Stomach smooth muscle (tissue), 2 donors: Measurements from ENCODE around the gene BICD1.
A peak's percentile ranks its signal among the peaks of the same experiment; 100 is the strongest.

ENCODE experiments used
- H3K27ac ChIP-seq: one replicate; pipeline ENCODE4 v1.7.0; 2013; ENCODE audit warnings: mild to moderate bottlenecking, low read length, inconsistent platforms
- H3K27me3 ChIP-seq, 2 donors: one replicate each; pipeline ENCODE4 v1.7.0; 2013; ENCODE audit warnings: low read length in 2 of 2; ENCODE audit not compliant: insufficient read depth in 2 of 2, control insufficient read depth in 1 of 2
- H3K36me3 ChIP-seq, 2 donors: one replicate each; pipeline ENCODE4 v1.7.0; 2013; ENCODE audit warnings: low read length in 2 of 2; ENCODE audit not compliant: control insufficient read depth in 2 of 2, insufficient read depth in 2 of 2
- H3K4me1 ChIP-seq: one replicate; pipeline ENCODE4 v1.7.0; 2013; ENCODE audit warnings: low read length; ENCODE audit not compliant: control insufficient read depth, insufficient read depth
- H3K4me3 ChIP-seq, 2 donors: one replicate each; pipeline ENCODE4 v1.7.0; 2013; ENCODE audit warnings: low read length in 2 of 2
- H3K9ac ChIP-seq, 2 donors: one replicate each; pipeline ENCODE4 v1.7.0; 2013; ENCODE audit warnings: low read length in 2 of 2, mild to moderate bottlenecking in 1 of 2
- H3K9me3 ChIP-seq, 2 donors: one replicate each; pipeline ENCODE4 v1.7.0; 2013; ENCODE audit warnings: low read length in 2 of 2; ENCODE audit not compliant: control insufficient read depth in 2 of 2
- donor health status: healthy.
- donor health status: Pancreatic carcinoma.

BICD1 gene

GRCh38 chr12:32379667-32380066 lies 273.0 kb downstream of the BICD1 start:
- Histone ChIP-seq H3K4me1 (no peaks in the 10 kb centered on the region), H3K4me3 (no peak overlapping the region)

GRCh38 chr12:32382226-32382625 lies 275.6 kb downstream of the BICD1 start:
- Histone ChIP-seq H3K4me3 (no peak overlapping the region), H3K36me3 (no peaks in the 10 kb centered on the region), H3K9me3 (no peaks in the 10 kb centered on the region), H3K9ac (no peak overlapping the region), H3K27me3 (no peaks in the 10 kb centered on the region), H3K27ac (no peak overlapping the region), H3K4me1 (no peaks in the 10 kb centered on the region)

More at GRCh38 chr12:32379667-32380066, 273.0 kb downstream of the BICD1 start:
- Histone ChIP-seq H3K27me3 (no peaks in the 10 kb centered on the region), H3K27ac (no peak overlapping the region), H3K9me3 (no peaks in the 10 kb centered on the region), H3K9ac (no peak overlapping the region), H3K36me3 (no peaks in the 10 kb centered on the region)

GRCh38 chr12:32390572-32391219 lies 284.0 kb downstream of the BICD1 start:
- Histone ChIP-seq H3K9me3 (peaks cover 0 to 3% of the 10 kb centered on the region in 2 donors), H3K27ac (no peak overlapping the region), H3K27me3 (no peaks in the 10 kb centered on the region), H3K9ac (no peak overlapping the region), H3K4me3 (peak overlapping the region; percentile 46 to 69), H3K4me1 (no peaks in the 10 kb centered on the region), H3K36me3 (no peaks in the 10 kb centered on the region)

- H3K4me1 ChIP-seq: peaks cover 11% of the 10 kb centered on the region
- H3K27me3 ChIP-seq: no peaks in the 10 kb centered on the region
- no peak overlapping the region for H3K4me3 ChIP-seq
Observed at GRCh38 chr12:32395026-32395425, 288.4 kb downstream of the BICD1 start.

GRCh38 chr12:32397696-32398095 lies 291.0 kb downstream of the BICD1 start:
- Histone ChIP-seq H3K4me3 (no peak overlapping the region), H3K4me1 (peaks cover 15% of the 10 kb centered on the region), H3K27me3 (no peaks in the 10 kb centered on the region), H3K9ac (no peak overlapping the region), H3K36me3 (no peaks in the 10 kb centered on the region), H3K9me3 (no peaks in the 10 kb centered on the region), H3K27ac (no peak overlapping the region)

More at GRCh38 chr12:32395026-32395425, 288.4 kb downstream of the BICD1 start:
- H3K9me3 ChIP-seq: peaks cover 0 to 3% of the 10 kb centered on the region in 2 donors
- H3K9ac ChIP-seq: no peak overlapping the region
- H3K36me3 ChIP-seq: no peaks in the 10 kb centered on the region
- no peak overlapping the region for H3K27ac ChIP-seq

- H3K4me1 ChIP-seq: peaks cover 15% of the 10 kb centered on the region
- no peaks in the 10 kb centered on the region for H3K27me3 ChIP-seq
- no peak overlapping the region for H3K4me3 ChIP-seq
- H3K27ac ChIP-seq: no peak overlapping the region
- no peaks in the 10 kb centered on the region for H3K9me3 ChIP-seq
- H3K36me3 ChIP-seq: no peaks in the 10 kb centered on the region
- no peak overlapping the region for H3K9ac ChIP-seq
Observed at GRCh38 chr12:32398181-32398580, 291.5 kb downstream of the BICD1 start.

GRCh38 chr12:32398816-32399369 lies 292.2 kb downstream of the BICD1 start:
- H3K9ac ChIP-seq: peak overlapping the region; percentile 45 to 79
- no peaks in the 10 kb centered on the region for H3K9me3 ChIP-seq
- no peaks in the 10 kb centered on the region for H3K27me3 ChIP-seq
- peaks cover 15% of the 10 kb centered on the region for H3K4me1 ChIP-seq
- H3K27ac ChIP-seq: peak overlapping the region; percentile 31
- H3K4me3 ChIP-seq: peak overlapping the region; percentile 67 to 86
- H3K36me3 ChIP-seq: no peaks in the 10 kb centered on the region

- Histone ChIP-seq H3K27me3 (no peaks in the 10 kb centered on the region), H3K27ac (peak within 1 kb of the TSS; percentile 41)
Observed at GRCh38 chr12:32399370-32400113, 292.9 kb downstream of the BICD1 start, which contains the start of gene FGD4. TSS of gene FGD4 (plus strand) at chr12:32399558.

GRCh38 chr12:32400114-32400672 lies 293.5 kb downstream of the BICD1 start:
- Histone ChIP-seq H3K4me1 (peaks cover 15% of the 10 kb centered on the region), H3K27me3 (no peaks in the 10 kb centered on the region), H3K27ac (peak overlapping the region; percentile 41), H3K36me3 (no peaks in the 10 kb centered on the region), H3K4me3 (peak overlapping the region; percentile 65 to 86), H3K9ac (peak overlapping the region; percentile 44 to 68), H3K9me3 (no peaks in the 10 kb centered on the region)

More at GRCh38 chr12:32399370-32400113, 292.9 kb downstream of the BICD1 start, which contains the start of gene FGD4:
- H3K4me1 ChIP-seq: peaks cover 15% of the 10 kb centered on the region
- peak within 1 kb of the TSS; percentile 67 to 86 for H3K4me3 ChIP-seq
- H3K36me3 ChIP-seq: no peaks in the 10 kb centered on the region
- no peaks in the 10 kb centered on the region for H3K9me3 ChIP-seq
- peak within 1 kb of the TSS; percentile 45 to 79 for H3K9ac ChIP-seq

GRCh38 chr12:32400866-32401265 lies 294.2 kb downstream of the BICD1 start:
- Histone ChIP-seq H3K36me3 (no peaks in the 10 kb centered on the region), H3K27me3 (no peaks in the 10 kb centered on the region), H3K4me3 (no peak overlapping the region), H3K4me1 (peaks cover 15% of the 10 kb centered on the region), H3K27ac (no peak overlapping the region), H3K9me3 (no peaks in the 10 kb centered on the region), H3K9ac (no peak overlapping the region)
